ENCODE measurements around the gene BST1. TPM values are rescaled to one million over a fixed set of nuclear protein-coding genes. Genes with fewer than 3 reads are reported as not detected.
A peak's percentile ranks its signal among the peaks of the same experiment; 100 is the strongest.

Gene BST1
- total and polyA plus RNA-seq, 12 donors = 2.3 to 10.3 (median 4.0) TPM

GRCh38 chr4:15681372-15682241 is 21.3 kb upstream of the BST1 start, which contains the start of gene FAM200B:
FAM200B (plus strand) TSS chr4:15681827; CDS start chr4:15686978, 5,151 bp downstream.
- Histone ChIP-seq H3K36me3 (replicated peaks in 1 of 2) (peaks cover 0 to 4% of the 10 kb centered on the region in 2 donors), H3K27ac (peak within 1 kb of the TSS; percentile 53 to 99 (median 93)), H3K4me1 (replicated peaks in 1 of 2) (peaks cover 16 to 32% of the 10 kb centered on the region in 2 donors), H3K4me3 (peak within 1 kb of the TSS in 3 of 4 donors; percentile 29 to 95 (median 88)), H3K9me3 (replicated peaks in 1 of 3) (no peaks in the 10 kb centered on the region), H3K27me3 (no peaks in the 10 kb centered on the region)
- peak; percentile 98 to 100 (median 99) for DNase-seq
- 0 to 1% (median 0%) methylated on average over 35 to 56 of the region's 56 CpGs for WGBS, 4 donors
- peak; percentile 93 to 96 for TF ChIP-seq POLR2A (IDR thresholded peaks at IDR 0.05)
- TF ChIP-seq, protein P1, sequence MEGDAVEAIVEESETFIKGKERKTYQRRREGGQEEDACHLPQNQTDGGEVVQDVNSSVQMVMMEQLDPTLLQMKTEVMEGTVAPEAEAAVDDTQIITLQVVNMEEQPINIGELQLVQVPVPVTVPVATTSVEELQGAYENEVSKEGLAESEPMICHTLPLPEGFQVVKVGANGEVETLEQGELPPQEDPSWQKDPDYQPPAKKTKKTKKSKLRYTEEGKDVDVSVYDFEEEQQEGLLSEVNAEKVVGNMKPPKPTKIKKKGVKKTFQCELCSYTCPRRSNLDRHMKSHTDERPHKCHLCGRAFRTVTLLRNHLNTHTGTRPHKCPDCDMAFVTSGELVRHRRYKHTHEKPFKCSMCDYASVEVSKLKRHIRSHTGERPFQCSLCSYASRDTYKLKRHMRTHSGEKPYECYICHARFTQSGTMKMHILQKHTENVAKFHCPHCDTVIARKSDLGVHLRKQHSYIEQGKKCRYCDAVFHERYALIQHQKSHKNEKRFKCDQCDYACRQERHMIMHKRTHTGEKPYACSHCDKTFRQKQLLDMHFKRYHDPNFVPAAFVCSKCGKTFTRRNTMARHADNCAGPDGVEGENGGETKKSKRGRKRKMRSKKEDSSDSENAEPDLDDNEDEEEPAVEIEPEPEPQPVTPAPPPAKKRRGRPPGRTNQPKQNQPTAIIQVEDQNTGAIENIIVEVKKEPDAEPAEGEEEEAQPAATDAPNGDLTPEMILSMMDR (IDR thresholded peaks at IDR 0.05) = peak in 4 of 6 experiments; percentile 23 to 59 (median 49)
- intact Hi-C loops (cut with DNase I) = no loop called here

GRCh38 chr4:15682242-15683142 is 20.4 kb upstream of the BST1 start:
- 35 to 49% (median 38%) methylated on average over 6 of the region's 6 CpGs for WGBS, 4 donors
- intact Hi-C loops (cut with DNase I) = no loop called here
- H3K27me3 ChIP-seq = no peaks in the 10 kb centered on the region
- peak overlapping the region; percentile 53 to 99 (median 93) for H3K27ac ChIP-seq
- peak overlapping the region in 3 of 4 donors; percentile 29 to 95 (median 88) for H3K4me3 ChIP-seq
- H3K4me1 ChIP-seq (replicated peaks in 1 of 2) = peaks cover 16 to 28% of the 10 kb centered on the region in 2 donors
- H3K9me3 ChIP-seq (replicated peaks in 1 of 3) = no peaks in the 10 kb centered on the region
- no peak for TF ChIP-seq POLR2A (IDR thresholded peaks at IDR 0.05)
- TF ChIP-seq, protein P1 (IDR thresholded peaks at IDR 0.05) = no peak
- DNase-seq = no peak
- peaks cover 0 to 4% of the 10 kb centered on the region in 2 donors for H3K36me3 ChIP-seq (replicated peaks in 1 of 2)

DNA sequence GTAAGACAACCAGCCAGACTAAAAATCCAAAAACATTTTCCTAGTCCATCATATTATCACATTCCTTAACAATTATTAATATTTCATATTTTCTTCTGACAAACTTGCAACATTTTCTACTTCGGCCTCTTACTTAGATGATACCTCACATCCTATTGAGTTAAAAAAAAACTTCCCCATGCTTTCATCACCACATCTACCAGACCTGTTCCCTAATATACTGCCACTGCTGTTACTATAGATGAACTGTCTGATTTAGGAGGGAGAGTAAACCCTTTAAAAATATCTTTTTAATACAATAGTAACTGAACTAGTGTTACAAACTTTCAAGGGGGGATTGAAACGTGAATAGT is 19.7 kb upstream of the BST1 start:
- H3K27me3 ChIP-seq = no peaks in the 10 kb centered on the region
- WGBS, 4 donors = 71 to 81% (median 81%) methylated on average over 2 of the region's 2 CpGs
- no peak for TF ChIP-seq POLR2A (IDR thresholded peaks at IDR 0.05)
- TF ChIP-seq, protein P1 (IDR thresholded peaks at IDR 0.05) = no peak
- no peak for DNase-seq
- no peaks in the 10 kb centered on the region for H3K9me3 ChIP-seq (replicated peaks in 1 of 3)
- H3K4me1 ChIP-seq (replicated peaks in 1 of 2) = peaks cover 16 to 28% of the 10 kb centered on the region in 2 donors
- intact Hi-C loops (cut with DNase I) = no loop called here
- peaks cover 0 to 4% of the 10 kb centered on the region in 2 donors for H3K36me3 ChIP-seq (replicated peaks in 1 of 2)
- peak overlapping the region in 1 of 4 donors; percentile 88 for H3K4me3 ChIP-seq
- no peak overlapping the region for H3K27ac ChIP-seq

- no peak overlapping the region for H3K4me3 ChIP-seq
- peaks cover 0 to 4% of the 10 kb centered on the region in 2 donors for H3K36me3 ChIP-seq (replicated peaks in 1 of 2)
- H3K27me3 ChIP-seq = no peaks in the 10 kb centered on the region
- no peak for DNase-seq
- H3K4me1 ChIP-seq (replicated peaks in 1 of 2) = peaks cover 16 to 28% of the 10 kb centered on the region in 2 donors
- no peak overlapping the region for H3K27ac ChIP-seq
- intact Hi-C loops (cut with DNase I) = no loop called here
- H3K9me3 ChIP-seq (replicated peaks in 1 of 3) = no peaks in the 10 kb centered on the region
- WGBS, 4 donors = 50 to 67% (median 58%) methylated on average over 1 of the region's 1 CpG
- TF ChIP-seq, protein P1 (IDR thresholded peaks at IDR 0.05) = no peak
- TF ChIP-seq POLR2A (IDR thresholded peaks at IDR 0.05) = no peak
Observed at GRCh38 chr4:15684498-15684897, 18.4 kb upstream of the BST1 start.

All from adrenal gland (tissue), 12 donors.